ENCODE data around the gene SPHKAP. TPM values are rescaled to one million over a fixed set of nuclear protein-coding genes. Genes with fewer than 3 reads are reported as not detected.

The SPHKAP gene
- total RNA-seq, 4 donors from 2014 or later: 0.07 TPM; not detected in 3

GRCh38 chr2:228056293-228057097, 125.0 kb downstream of the SPHKAP start:
- no peaks in the 10 kb centered on the region for H3K4me1 ChIP-seq
- TF ChIP-seq POLR2A (IDR thresholded peaks at IDR 0.05): no peak
- no peak for TF ChIP-seq CTCF (IDR thresholded peaks at IDR 0.05)
- no peaks in the 10 kb centered on the region for H3K27me3 ChIP-seq
- H3K4me3 ChIP-seq: no peak overlapping the region
- H3K36me3 ChIP-seq: no peaks in the 10 kb centered on the region
- no peak overlapping the region for H3K27ac ChIP-seq
- DNase-seq: no peak
- H3K9me3 ChIP-seq: no peaks in the 10 kb centered on the region
- intact Hi-C loops (cut with DNase I; ENCODE audit: low total_unique reads): no loop called here

- Histone ChIP-seq H3K27ac (no peak overlapping the region), H3K27me3 (no peaks in the 10 kb centered on the region), H3K9me3 (no peaks in the 10 kb centered on the region), H3K4me3 (no peak overlapping the region), H3K4me1 (no peaks in the 10 kb centered on the region), H3K36me3 (no peaks in the 10 kb centered on the region)
- no peak for DNase-seq
- TF ChIP-seq CTCF (IDR thresholded peaks at IDR 0.05): peak in 1 of 4 experiments; percentile 6
- no peak for TF ChIP-seq POLR2A (IDR thresholded peaks at IDR 0.05)
- intact Hi-C loops (cut with DNase I; ENCODE audit: low total_unique reads): no loop called here
Observed at GRCh38 chr2:228048838-228049490, 132.5 kb downstream of the SPHKAP start.

- TF ChIP-seq POLR2A (IDR thresholded peaks at IDR 0.05) (no peak), CTCF (IDR thresholded peaks at IDR 0.05) (no peak)
Observed at GRCh38 chr2:228040995-228041394, 140.5 kb downstream of the SPHKAP start.

GRCh38 chr2:228039752-228040534, 141.5 kb downstream of the SPHKAP start:
- Histone ChIP-seq H3K27ac (no peak overlapping the region), H3K4me3 (no peak overlapping the region), H3K9me3 (no peaks in the 10 kb centered on the region), H3K36me3 (no peaks in the 10 kb centered on the region), H3K27me3 (no peaks in the 10 kb centered on the region), H3K4me1 (no peaks in the 10 kb centered on the region)
- intact Hi-C loops (cut with DNase I; ENCODE audit: low total_unique reads): no loop called here
- TF ChIP-seq CTCF (IDR thresholded peaks at IDR 0.05) (no peak), POLR2A (IDR thresholded peaks at IDR 0.05) (no peak)
- DNase-seq: no peak

More at GRCh38 chr2:228040995-228041394, 140.5 kb downstream of the SPHKAP start:
- intact Hi-C loops (cut with DNase I; ENCODE audit: low total_unique reads): no loop called here
- Histone ChIP-seq H3K4me3 (no peak overlapping the region), H3K36me3 (no peaks in the 10 kb centered on the region), H3K9me3 (no peaks in the 10 kb centered on the region), H3K27me3 (no peaks in the 10 kb centered on the region), H3K4me1 (no peaks in the 10 kb centered on the region), H3K27ac (no peak overlapping the region)
- DNase-seq: no peak
